GM19238 (cell line): ENCODE data around the gene PGAM1.
"Not testable (repeated sequence)": the region's sequence is repeated elsewhere in the genome, so short reads cannot be mapped to it uniquely, and the experiment has no call there.

Source experiments
- DNase-seq: peaks from one replicate; pipeline ENCODE4 v3.0.0; 2011; ENCODE audit warnings: low spot score; ENCODE audit not compliant: insufficient read length

PGAM1 gene

GRCh38 chr10:97456034-97456685, 30.2 kb downstream of the PGAM1 start:
- DNase-seq: no peak

GRCh38 chr10:97456686-97457065, 30.7 kb downstream of the PGAM1 start:
- no peak for DNase-seq

- no peak for DNase-seq
Measured at GRCh38 chr10:97459111-97459510, 33.1 kb downstream of the PGAM1 start.

- no peak for DNase-seq
Measured at GRCh38 chr10:97459933-97460332, 33.9 kb downstream of the PGAM1 start.

- DNase-seq: no peak
Measured at GRCh38 chr10:97462309-97462708, 36.3 kb downstream of the PGAM1 start.

GRCh38 chr10:97463363-97464132, 37.6 kb downstream of the PGAM1 start:
- peak; percentile 26 for DNase-seq

- no peak for DNase-seq
Measured at GRCh38 chr10:97464226-97464625, 38.2 kb downstream of the PGAM1 start.

GRCh38 chr10:97465982-97466381, 40.0 kb downstream of the PGAM1 start:
- no peak for DNase-seq

GRCh38 chr10:97466755-97467154, 40.8 kb downstream of the PGAM1 start:
- no peak for DNase-seq

- no peak for DNase-seq
Measured at GRCh38 chr10:97468162-97468561, 42.2 kb downstream of the PGAM1 start.

- not testable (repeated sequence) for DNase-seq
Measured at GRCh38 chr10:97468781-97469180, 42.8 kb downstream of the PGAM1 start.

GRCh38 chr10:97474918-97475317, 48.9 kb downstream of the PGAM1 start:
- no peak for DNase-seq

GRCh38 chr10:97475936-97476594, 50.1 kb downstream of the PGAM1 start:
- DNase-seq: no peak

GRCh38 chr10:97479410-97479809, 53.4 kb downstream of the PGAM1 start:
- DNase-seq: not testable (repeated sequence)

GRCh38 chr10:97479939-97480338, 53.9 kb downstream of the PGAM1 start:
- DNase-seq: no peak

GRCh38 chr10:97481071-97481470, 55.1 kb downstream of the PGAM1 start:
- no peak for DNase-seq

- DNase-seq: no peak
Measured at GRCh38 chr10:97482381-97482780, 56.4 kb downstream of the PGAM1 start.
